Measurements from ENCODE around the gene DYRK1A. TPM values are rescaled to one million over a fixed set of nuclear protein-coding genes. Genes with fewer than 3 reads are reported as not detected.

DYRK1A gene
- total and polyA plus RNA-seq, 11 donors, result 24.5 to 96.6 (median 69.0) TPM

DNA sequence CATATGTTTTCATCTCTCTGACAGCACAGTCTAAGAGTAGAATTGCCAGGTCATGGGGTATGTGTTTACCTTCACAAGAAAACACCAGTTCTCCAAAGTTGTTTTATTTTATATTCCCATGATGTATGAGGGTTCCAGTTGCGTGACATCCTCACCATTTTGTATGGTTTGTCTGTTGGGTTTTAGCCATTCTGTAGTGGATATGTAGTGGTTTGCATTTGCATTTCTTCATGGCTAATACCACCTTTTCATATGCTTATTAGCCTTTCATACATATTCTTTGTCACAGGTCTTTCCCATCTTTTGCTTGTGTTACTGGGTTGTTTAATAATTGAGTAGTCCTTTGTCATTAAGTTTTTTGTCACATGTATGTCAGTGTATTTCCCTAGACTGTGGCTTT lies 132.1 kb downstream of the DYRK1A start:
- H3K9me3 ChIP-seq, result peaks cover 0 to 20% (median 0%) of the 10 kb centered on the region in 12 donors
- H3K27ac ChIP-seq, result no peak overlapping the region
- H3K4me3 ChIP-seq, result no peak overlapping the region
- ATAC-seq (no peak), DNase-seq (no peak)
- no peak for TF ChIP-seq POLR2A (IDR thresholded peaks at IDR 0.05)
- TF ChIP-seq, protein P1, sequence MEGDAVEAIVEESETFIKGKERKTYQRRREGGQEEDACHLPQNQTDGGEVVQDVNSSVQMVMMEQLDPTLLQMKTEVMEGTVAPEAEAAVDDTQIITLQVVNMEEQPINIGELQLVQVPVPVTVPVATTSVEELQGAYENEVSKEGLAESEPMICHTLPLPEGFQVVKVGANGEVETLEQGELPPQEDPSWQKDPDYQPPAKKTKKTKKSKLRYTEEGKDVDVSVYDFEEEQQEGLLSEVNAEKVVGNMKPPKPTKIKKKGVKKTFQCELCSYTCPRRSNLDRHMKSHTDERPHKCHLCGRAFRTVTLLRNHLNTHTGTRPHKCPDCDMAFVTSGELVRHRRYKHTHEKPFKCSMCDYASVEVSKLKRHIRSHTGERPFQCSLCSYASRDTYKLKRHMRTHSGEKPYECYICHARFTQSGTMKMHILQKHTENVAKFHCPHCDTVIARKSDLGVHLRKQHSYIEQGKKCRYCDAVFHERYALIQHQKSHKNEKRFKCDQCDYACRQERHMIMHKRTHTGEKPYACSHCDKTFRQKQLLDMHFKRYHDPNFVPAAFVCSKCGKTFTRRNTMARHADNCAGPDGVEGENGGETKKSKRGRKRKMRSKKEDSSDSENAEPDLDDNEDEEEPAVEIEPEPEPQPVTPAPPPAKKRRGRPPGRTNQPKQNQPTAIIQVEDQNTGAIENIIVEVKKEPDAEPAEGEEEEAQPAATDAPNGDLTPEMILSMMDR (IDR thresholded peaks at IDR 0.05), result no peak
- peaks cover 0 to 77% (median 45%) of the 10 kb centered on the region in 9 donors for H3K36me3 ChIP-seq
- no peaks in the 10 kb centered on the region for H3K4me1 ChIP-seq
- intact Hi-C loops (cut with DNase I), result loop anchor here in 1 of 10 donors (5.0 kb wide), 1 partner anchor 84 kb away; no protein-coding TSS in a partner anchor
- H3K27me3 ChIP-seq, result no peaks in the 10 kb centered on the region
- WGBS, 4 donors, result 94 to 100% (median 98%) methylated on average over 1 of the region's 1 CpG

DNA sequence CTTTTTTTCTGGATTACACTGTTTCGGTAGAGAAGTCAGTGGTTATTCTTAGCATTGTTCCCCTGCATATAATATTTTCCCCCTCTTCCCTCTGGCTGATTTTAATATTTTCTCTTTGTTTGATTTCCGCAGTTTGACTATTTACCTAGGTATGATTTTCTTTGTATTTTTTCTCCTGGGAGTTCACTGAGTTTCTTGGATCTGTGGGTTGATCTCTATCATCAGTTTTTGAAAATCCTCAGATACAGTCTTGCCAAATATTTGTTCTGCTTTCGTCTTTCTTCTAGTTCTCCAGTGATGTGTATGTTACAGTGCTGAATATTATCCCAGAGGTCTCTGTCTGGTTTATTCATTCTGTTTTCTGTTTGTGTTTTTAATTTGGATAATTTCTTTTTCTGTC lies 136.4 kb downstream of the DYRK1A start:
- Histone ChIP-seq H3K9me3 (peaks cover 0 to 20% (median 0%) of the 10 kb centered on the region in 12 donors), H3K27ac (no peak overlapping the region), H3K4me1 (no peaks in the 10 kb centered on the region), H3K36me3 (peaks cover 0 to 81% (median 49%) of the 10 kb centered on the region in 9 donors), H3K27me3 (no peaks in the 10 kb centered on the region), H3K4me3 (no peak overlapping the region)
- ATAC-seq, result no peak
- TF ChIP-seq, protein P1 (IDR thresholded peaks at IDR 0.05), result no peak
- TF ChIP-seq POLR2A (IDR thresholded peaks at IDR 0.05), result no peak
- 87 to 94% (median 93%) methylated on average over 3 of the region's 3 CpGs for WGBS, 4 donors
- no peak for DNase-seq
- intact Hi-C loops (cut with DNase I), result no loop called here

DNA sequence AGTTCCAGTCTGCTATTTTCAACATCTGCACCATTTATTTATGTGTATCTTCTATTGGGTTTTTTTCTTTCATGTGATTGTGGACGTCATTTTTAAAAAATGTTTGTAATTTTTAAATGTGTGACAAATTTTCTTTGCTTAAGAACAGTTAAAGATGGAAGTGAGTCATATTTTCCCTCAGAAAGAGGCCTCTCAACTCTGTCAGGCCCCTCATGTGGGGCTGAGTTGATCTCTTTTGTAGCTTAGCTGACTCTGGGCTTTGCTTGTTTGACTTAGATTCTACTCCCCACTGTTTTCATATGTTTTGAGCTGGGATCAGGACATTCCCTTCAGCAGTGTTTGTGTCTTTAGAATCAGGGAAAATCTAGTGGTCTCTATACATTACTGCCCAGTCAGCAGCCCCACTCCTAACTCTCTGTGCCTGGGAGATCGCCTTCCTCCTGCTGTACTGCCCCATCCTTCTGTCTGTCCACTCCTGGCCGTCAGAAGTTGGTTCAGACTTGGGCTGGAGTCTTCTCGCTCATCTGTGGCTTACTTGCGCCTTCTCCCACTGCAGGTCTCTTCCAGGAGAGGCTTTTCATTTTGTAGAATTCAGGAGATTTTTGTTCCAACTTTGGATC lies 137.4 kb downstream of the DYRK1A start:
- WGBS, 4 donors, result 94 to 97% (median 95%) methylated on average over 5 of the region's 5 CpGs
- intact Hi-C loops (cut with DNase I), result no loop called here
- Histone ChIP-seq H3K27ac (no peak overlapping the region), H3K4me3 (no peak overlapping the region), H3K36me3 (peaks cover 0 to 83% (median 59%) of the 10 kb centered on the region in 9 donors), H3K27me3 (no peaks in the 10 kb centered on the region), H3K9me3 (peaks cover 0 to 20% (median 0%) of the 10 kb centered on the region in 12 donors), H3K4me1 (no peaks in the 10 kb centered on the region)
- no peak for TF ChIP-seq POLR2A (IDR thresholded peaks at IDR 0.05)
- TF ChIP-seq, protein P1 (IDR thresholded peaks at IDR 0.05), result no peak
- DNase-seq (no peak), ATAC-seq (no peak)

DNA sequence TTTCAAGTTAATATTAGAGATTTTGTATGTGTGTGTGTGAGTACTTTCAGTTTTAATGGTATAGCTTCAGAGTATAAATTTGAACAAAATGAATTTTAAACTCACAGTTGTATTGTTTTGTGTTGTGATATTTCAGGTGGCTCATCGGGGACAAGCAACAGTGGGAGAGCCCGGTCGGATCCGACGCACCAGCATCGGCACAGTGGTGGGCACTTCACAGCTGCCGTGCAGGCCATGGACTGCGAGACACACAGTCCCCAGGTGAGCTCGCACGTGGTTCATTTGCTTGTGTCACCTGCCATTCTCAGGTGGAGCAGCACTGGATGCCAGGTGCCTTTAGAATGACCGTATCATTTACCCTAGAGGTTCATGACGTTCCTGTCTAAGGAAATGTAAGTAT lies 139.4 kb downstream of the DYRK1A start:
- intact Hi-C loops (cut with DNase I), result no loop called here
- H3K36me3 ChIP-seq, result peaks cover 0 to 95% (median 78%) of the 10 kb centered on the region in 9 donors
- WGBS, 4 donors, result 90 to 94% (median 94%) methylated on average over 12 of the region's 12 CpGs

More for the DNA sequence above, 139.4 kb downstream of the DYRK1A start:
- H3K4me3 ChIP-seq, result no peak overlapping the region
- H3K4me1 ChIP-seq, result no peaks in the 10 kb centered on the region
- H3K9me3 ChIP-seq, result peaks cover 0 to 20% (median 0%) of the 10 kb centered on the region in 12 donors
- ATAC-seq (no peak), DNase-seq (no peak)
- TF ChIP-seq, protein P1 (IDR thresholded peaks at IDR 0.05), result no peak
- no peak for TF ChIP-seq POLR2A (IDR thresholded peaks at IDR 0.05)
- H3K27ac ChIP-seq, result no peak overlapping the region
- no peaks in the 10 kb centered on the region for H3K27me3 ChIP-seq

Measured in heart left ventricle (tissue), 16 donors.